GM23248 (cell line): ENCODE results near the gene LPO. TPM values are rescaled to one million over a fixed set of nuclear protein-coding genes. Genes with fewer than 3 reads are reported as not detected.
A peak's percentile ranks its signal among the peaks of the same experiment; 100 is the strongest.

Source experiments
- DNase-seq: peaks from one replicate; pipeline ENCODE4 v3.0.0-alpha.2; 2015
- H2AFZ ChIP-seq: fragments of 200-600 bp; sonication (generic); 2 replicates; pipeline ENCODE4 v1.6.1; 2016; ENCODE audit warnings: antibody characterized with exemption
- H3F3A ChIP-seq: fragments of 200-600 bp; sonication (generic); 2 replicates; pipeline ENCODE4 v1.6.1; 2016; ENCODE audit warnings: mild to moderate bottlenecking, antibody characterized with exemption, mixed run types; ENCODE audit not compliant: insufficient read depth
- H3K27ac ChIP-seq: fragments of 200-600 bp; sonication (generic); 2 replicates; pipeline ENCODE4 v1.5.1; 2016; ENCODE audit warnings: mild to moderate bottlenecking
- H3K27me3 ChIP-seq: fragments of 200-600 bp; sonication (generic); replicated peaks from 2 replicates; pipeline ENCODE4 v1.6.1; 2016; ENCODE audit warnings: mild to moderate bottlenecking; ENCODE audit not compliant: insufficient read depth
- H3K36me3 ChIP-seq: fragments of 200-600 bp; sonication (generic); 2 replicates; pipeline ENCODE4 v1.6.1; 2016; ENCODE audit warnings: low read depth, mild to moderate bottlenecking
- H3K4me1 ChIP-seq: fragments of 200-600 bp; sonication (generic); 2 replicates; pipeline ENCODE4 v1.6.1; 2016; ENCODE audit warnings: mild to moderate bottlenecking; ENCODE audit not compliant: insufficient read depth
- H3K4me2 ChIP-seq: fragments of 200-600 bp; sonication (generic); one replicate; pipeline ENCODE4 v1.6.1; 2016; ENCODE audit warnings: mild to moderate bottlenecking; ENCODE audit not compliant: unreplicated experiment
- H3K4me3 ChIP-seq: fragments of 200-600 bp; sonication (generic); 2 replicates; pipeline ENCODE4 v1.5.1; 2016; ENCODE audit warnings: mild to moderate bottlenecking
- H3K79me2 ChIP-seq: fragments of 200-600 bp; sonication (generic); 2 replicates; pipeline ENCODE4 v1.6.1; 2016; ENCODE audit warnings: mild to moderate bottlenecking; ENCODE audit not compliant: insufficient read depth
- H3K9ac ChIP-seq: fragments of 200-600 bp; sonication (generic); 2 replicates; pipeline ENCODE4 v1.6.1; 2016; ENCODE audit warnings: mild to moderate bottlenecking
- H3K9me2 ChIP-seq: fragments of 200-600 bp; sonication (generic); 2 replicates; pipeline ENCODE4 v1.6.1; 2016; ENCODE audit warnings: mixed run types, mild to moderate bottlenecking, moderate library complexity; ENCODE audit not compliant: insufficient read depth
- H3K9me3 ChIP-seq: fragments of 200-600 bp; sonication (generic); one replicate; pipeline ENCODE4 v1.6.1; 2017; ENCODE audit warnings: low read depth
- H4K20me1 ChIP-seq: fragments of 200-600 bp; sonication (generic); 2 replicates; pipeline ENCODE4 v1.6.0; 2016; ENCODE audit not compliant: insufficient read depth
- EZH2 ChIP-seq: fragments of 200-600 bp; sonication (generic); IDR thresholded peaks from 2 replicates; pipeline ENCODE4 v1.6.1; 2018; ENCODE audit warnings: antibody characterized with exemption, mild to moderate bottlenecking; ENCODE audit not compliant: insufficient read depth, poor library complexity, severe bottlenecking
- EZH2phosphoT487 ChIP-seq: fragments of 200-600 bp; sonication (generic); IDR thresholded peaks from 2 replicates; pipeline ENCODE4 v1.6.1; 2018; ENCODE audit warnings: antibody characterized with exemption, moderate library complexity, mild to moderate bottlenecking, low read depth; ENCODE audit not compliant: insufficient read depth
- WGBS, 2 experiments: methylation state at CpG; one replicate each; pipeline ENCODE4 v1.1.6; 2015 to 2017; ENCODE audit warnings: low lambda C conversion rate in 2 of 2, low coverage in 1 of 2; ENCODE audit errors: missing lambda C conversion rate in 2 of 2; 5-methylcytosine and 5-hydroxymethylcytosine counted together
- in situ Hi-C: fragments of 300-500 bp; cut with MboI; formaldehyde crosslinking; loops from 2 replicates; pipeline ENCODE4 v1.15.0; 2020
- polyA plus RNA-seq: library from polyadenylated mRNA; unstranded; fragments of >200 nt; fragmentation: Nextera tagmentation; extraction: Ambion mirVana; gene quantifications from 2 replicates; pipeline ENCODE4 v1.2.1, GENCODE V29; 2016
- total RNA-seq: library from RNA; depleted of rRNA; stranded (reverse); fragments of >200 nt; shearing (Covaris generic); gene quantifications from 2 replicates; pipeline ENCODE4 v1.2.3, GENCODE V29; 2014

LPO gene
- total and polyA plus RNA-seq, 2 experiments from 2014 or later = 0.11 TPM; not detected in 1

DNA sequence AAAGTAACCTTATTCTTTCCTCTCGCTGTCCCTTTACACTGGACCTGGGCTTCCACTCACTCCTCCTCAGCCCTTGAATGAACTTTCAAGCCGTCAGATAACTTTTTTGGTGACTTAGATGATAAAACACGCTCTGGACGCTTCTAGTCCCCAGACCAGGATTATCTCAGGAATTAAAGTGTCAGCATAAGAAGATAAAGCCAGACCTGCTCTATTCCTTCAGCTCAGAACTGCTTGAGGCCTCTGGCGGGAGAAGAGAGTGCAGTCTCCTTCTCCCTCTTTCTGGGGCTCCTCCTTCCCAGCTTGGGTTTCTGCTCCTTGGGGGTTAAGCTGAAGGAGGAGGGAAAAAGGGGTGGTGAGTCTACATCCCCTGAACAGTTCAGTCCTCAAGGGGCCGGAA is 6.6 kb downstream of the LPO start:
- no peak for TF ChIP-seq EZH2phosphoT487
- TF ChIP-seq EZH2 = no peak
- no peaks in the 10 kb centered on the region for H3K36me3 ChIP-seq
- H3K4me1 ChIP-seq = no peaks in the 10 kb centered on the region
- H3K27me3 ChIP-seq = peaks cover 29% of the 10 kb centered on the region
- H2AFZ ChIP-seq = no peak overlapping the region
- no peak overlapping the region for H3K9ac ChIP-seq
- 54 to 61% methylated on average over 6 of the region's 6 CpGs for WGBS, 2 experiments
- H3F3A ChIP-seq = no peaks in the 10 kb centered on the region
- no peaks in the 10 kb centered on the region for H3K79me2 ChIP-seq
- in situ Hi-C loops = no loop called here
- H3K4me3 ChIP-seq = no peak overlapping the region
- no peak overlapping the region for H3K4me2 ChIP-seq
- no peaks in the 10 kb centered on the region for H3K9me3 ChIP-seq
- DNase-seq = no peak
- no peaks in the 10 kb centered on the region for H3K9me2 ChIP-seq
- no peaks in the 10 kb centered on the region for H4K20me1 ChIP-seq
- H3K27ac ChIP-seq = no peak overlapping the region

DNA sequence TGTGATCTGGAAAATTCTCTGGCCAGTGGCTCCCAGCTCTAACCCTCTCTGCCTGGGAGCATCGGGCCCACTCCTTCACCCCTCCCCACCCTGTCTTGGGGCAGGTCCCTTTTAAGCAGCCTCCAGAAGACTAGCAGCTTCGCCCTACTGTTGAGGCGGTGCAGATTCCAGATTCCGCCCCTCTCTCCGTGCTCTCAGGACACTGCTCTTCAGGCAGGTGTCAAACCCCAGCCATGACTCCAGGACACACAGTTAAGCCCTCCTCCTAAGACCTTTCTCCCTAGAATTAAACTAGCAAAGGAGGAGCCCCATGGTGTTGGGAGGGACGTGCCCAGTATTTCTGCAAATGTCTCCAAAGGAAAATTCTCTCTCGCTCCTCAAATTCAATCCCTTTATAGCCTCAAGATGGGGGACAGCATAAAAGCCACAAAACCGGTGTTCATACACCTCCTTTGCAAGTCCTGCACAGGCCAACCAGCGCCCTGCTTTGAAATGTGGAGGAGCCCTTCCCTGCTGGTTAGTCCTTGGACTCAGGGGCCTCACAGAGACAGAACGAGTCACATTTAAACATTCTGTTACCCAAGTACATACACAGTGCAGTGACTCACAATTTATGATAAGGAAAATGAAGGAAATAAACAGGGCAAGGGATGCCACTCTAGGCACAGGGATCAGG is 7.2 kb downstream of the LPO start:
- Histone ChIP-seq H2AFZ (no peak overlapping the region), H3K36me3 (no peaks in the 10 kb centered on the region), H3F3A (no peaks in the 10 kb centered on the region), H4K20me1 (no peaks in the 10 kb centered on the region), H3K9ac (no peak overlapping the region), H3K27me3 (peaks cover 27% of the 10 kb centered on the region), H3K27ac (no peak overlapping the region), H3K9me2 (no peaks in the 10 kb centered on the region), H3K9me3 (no peaks in the 10 kb centered on the region), H3K4me3 (no peak overlapping the region), H3K4me1 (no peaks in the 10 kb centered on the region), H3K79me2 (no peaks in the 10 kb centered on the region), H3K4me2 (no peak overlapping the region)
- WGBS, 2 experiments = 55 to 61% methylated on average over 10 of the region's 10 CpGs
- peak; percentile 62 for DNase-seq
- TF ChIP-seq EZH2phosphoT487 (no peak), EZH2 (no peak)
- in situ Hi-C loops = no loop called here

DNA sequence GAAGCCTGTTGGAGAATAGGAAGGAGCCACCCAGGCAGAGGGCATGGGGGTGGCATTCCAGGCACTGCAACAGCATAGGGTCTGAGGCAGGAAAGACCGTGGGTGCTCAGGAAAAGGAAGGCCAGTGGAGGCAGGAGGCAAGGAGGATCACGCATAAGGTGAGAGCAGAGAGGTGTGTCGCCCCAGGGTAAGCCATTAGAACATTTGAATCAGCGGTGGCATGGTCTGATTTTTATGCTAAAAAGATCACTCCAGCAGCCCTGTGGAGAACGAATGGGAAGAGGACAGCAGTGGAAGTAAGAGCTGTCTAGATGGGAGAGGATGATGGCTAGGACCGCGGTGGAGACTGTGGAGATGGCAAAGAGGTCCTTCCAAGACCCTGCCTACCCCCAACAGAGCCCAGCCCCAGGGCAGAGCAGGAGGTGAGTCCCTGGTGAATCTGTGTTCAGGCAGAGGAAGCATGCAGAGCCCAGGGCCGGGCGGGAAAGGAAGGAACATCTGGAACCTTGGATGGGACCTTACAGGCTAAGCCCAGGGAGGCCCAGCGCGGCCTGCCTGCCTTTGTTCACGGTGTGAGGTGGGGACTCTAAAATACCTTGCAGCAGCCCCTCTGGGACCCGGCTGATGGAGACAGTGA is 7.8 kb downstream of the LPO start:
- Histone ChIP-seq H3K27me3 (peaks cover 31% of the 10 kb centered on the region), H3F3A (no peaks in the 10 kb centered on the region), H3K27ac (no peak overlapping the region), H2AFZ (no peak overlapping the region), H3K79me2 (no peaks in the 10 kb centered on the region), H4K20me1 (no peaks in the 10 kb centered on the region), H3K9me3 (no peaks in the 10 kb centered on the region), H3K4me3 (no peak overlapping the region), H3K9me2 (no peaks in the 10 kb centered on the region), H3K4me2 (no peak overlapping the region), H3K9ac (no peak overlapping the region), H3K36me3 (no peaks in the 10 kb centered on the region), H3K4me1 (no peaks in the 10 kb centered on the region)
- no peak for DNase-seq
- in situ Hi-C loops = no loop called here
- WGBS, 2 experiments = 76 to 81% methylated on average over 13 of the region's 13 CpGs
- TF ChIP-seq EZH2 (no peak), EZH2phosphoT487 (no peak)

DNA sequence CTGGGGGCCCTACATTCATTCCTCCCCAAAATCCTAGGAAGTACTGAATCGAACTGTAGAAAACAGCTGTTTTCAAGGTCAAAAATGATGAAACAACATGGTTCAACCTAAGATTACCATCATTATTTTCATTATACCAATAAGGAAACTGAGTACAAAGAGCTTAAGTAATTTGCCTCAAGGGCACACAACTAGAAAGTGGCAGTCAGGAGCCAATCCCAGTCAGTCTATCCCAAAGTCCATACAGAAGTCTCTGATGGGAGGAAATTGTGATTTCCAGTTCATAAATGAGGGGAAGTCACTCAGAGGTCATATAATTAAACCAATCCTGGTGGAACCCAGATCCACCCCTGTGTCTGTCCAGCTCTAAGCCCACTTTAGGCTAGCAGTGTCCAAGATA is 8.4 kb downstream of the LPO start:
- H4K20me1 ChIP-seq = no peaks in the 10 kb centered on the region
- no peaks in the 10 kb centered on the region for H3K9me2 ChIP-seq
- H3K79me2 ChIP-seq = no peaks in the 10 kb centered on the region
- H3K4me1 ChIP-seq = no peaks in the 10 kb centered on the region
- H3F3A ChIP-seq = no peaks in the 10 kb centered on the region
- no peak overlapping the region for H3K9ac ChIP-seq
- no peak overlapping the region for H2AFZ ChIP-seq
- H3K27me3 ChIP-seq = peaks cover 32% of the 10 kb centered on the region
- TF ChIP-seq EZH2phosphoT487 (no peak), EZH2 (no peak)
- no peaks in the 10 kb centered on the region for H3K9me3 ChIP-seq
- no peak overlapping the region for H3K4me3 ChIP-seq
- H3K27ac ChIP-seq = no peak overlapping the region
- in situ Hi-C loops = no loop called here
- no peaks in the 10 kb centered on the region for H3K36me3 ChIP-seq
- H3K4me2 ChIP-seq = no peak overlapping the region
- WGBS, 2 experiments = 50 to 60% methylated on average over 1 of the region's 1 CpG
- DNase-seq = no peak
